ENCODE data around the gene SPACA6.

- TF ChIP-seq, protein P1, sequence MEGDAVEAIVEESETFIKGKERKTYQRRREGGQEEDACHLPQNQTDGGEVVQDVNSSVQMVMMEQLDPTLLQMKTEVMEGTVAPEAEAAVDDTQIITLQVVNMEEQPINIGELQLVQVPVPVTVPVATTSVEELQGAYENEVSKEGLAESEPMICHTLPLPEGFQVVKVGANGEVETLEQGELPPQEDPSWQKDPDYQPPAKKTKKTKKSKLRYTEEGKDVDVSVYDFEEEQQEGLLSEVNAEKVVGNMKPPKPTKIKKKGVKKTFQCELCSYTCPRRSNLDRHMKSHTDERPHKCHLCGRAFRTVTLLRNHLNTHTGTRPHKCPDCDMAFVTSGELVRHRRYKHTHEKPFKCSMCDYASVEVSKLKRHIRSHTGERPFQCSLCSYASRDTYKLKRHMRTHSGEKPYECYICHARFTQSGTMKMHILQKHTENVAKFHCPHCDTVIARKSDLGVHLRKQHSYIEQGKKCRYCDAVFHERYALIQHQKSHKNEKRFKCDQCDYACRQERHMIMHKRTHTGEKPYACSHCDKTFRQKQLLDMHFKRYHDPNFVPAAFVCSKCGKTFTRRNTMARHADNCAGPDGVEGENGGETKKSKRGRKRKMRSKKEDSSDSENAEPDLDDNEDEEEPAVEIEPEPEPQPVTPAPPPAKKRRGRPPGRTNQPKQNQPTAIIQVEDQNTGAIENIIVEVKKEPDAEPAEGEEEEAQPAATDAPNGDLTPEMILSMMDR (IDR thresholded peaks at IDR 0.05), result no peak
- TF ChIP-seq POLR2AphosphoS5 (IDR thresholded peaks at IDR 0.05), result no peak
- no peak for TF ChIP-seq POLR2A (IDR thresholded peaks at IDR 0.05)
These were observed 3.5 kb downstream of the SPACA6 start for GRCh38 chr19:51696606-51697005.
